ENCODE measurements around the gene UNC13B. TPM values are rescaled to one million over a fixed set of nuclear protein-coding genes. Genes with fewer than 3 reads are reported as not detected.

Gene UNC13B
- total and polyA plus RNA-seq, 2 experiments from 2014 or later: 8.7 to 52.1 TPM

DNA sequence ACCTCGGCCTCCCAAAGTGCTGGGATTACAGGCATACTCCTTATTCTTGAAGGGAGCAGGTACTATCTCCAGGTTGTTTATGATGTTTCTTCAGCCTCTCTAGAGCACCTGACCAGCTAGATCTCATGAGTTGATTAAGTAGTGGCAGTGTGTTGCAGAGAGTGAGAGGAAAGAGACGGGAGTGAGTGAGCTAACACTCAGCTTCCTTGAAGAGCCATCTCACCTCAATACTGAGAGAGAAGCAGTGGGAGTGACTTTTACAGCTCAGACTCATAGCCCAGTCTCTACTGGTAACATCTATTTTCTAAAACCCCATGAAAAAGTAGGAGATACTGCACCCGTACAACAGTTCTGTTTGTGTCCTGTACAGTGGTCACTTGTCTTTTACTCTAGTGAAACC lies 284.2 kb downstream of the UNC13B start (continued):
- TF ChIP-seq, protein P1, sequence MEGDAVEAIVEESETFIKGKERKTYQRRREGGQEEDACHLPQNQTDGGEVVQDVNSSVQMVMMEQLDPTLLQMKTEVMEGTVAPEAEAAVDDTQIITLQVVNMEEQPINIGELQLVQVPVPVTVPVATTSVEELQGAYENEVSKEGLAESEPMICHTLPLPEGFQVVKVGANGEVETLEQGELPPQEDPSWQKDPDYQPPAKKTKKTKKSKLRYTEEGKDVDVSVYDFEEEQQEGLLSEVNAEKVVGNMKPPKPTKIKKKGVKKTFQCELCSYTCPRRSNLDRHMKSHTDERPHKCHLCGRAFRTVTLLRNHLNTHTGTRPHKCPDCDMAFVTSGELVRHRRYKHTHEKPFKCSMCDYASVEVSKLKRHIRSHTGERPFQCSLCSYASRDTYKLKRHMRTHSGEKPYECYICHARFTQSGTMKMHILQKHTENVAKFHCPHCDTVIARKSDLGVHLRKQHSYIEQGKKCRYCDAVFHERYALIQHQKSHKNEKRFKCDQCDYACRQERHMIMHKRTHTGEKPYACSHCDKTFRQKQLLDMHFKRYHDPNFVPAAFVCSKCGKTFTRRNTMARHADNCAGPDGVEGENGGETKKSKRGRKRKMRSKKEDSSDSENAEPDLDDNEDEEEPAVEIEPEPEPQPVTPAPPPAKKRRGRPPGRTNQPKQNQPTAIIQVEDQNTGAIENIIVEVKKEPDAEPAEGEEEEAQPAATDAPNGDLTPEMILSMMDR (conservative IDR thresholded peaks at IDR 0.05; ENCODE audit: low read depth in 2 of 2): no peak
- no peak for TF ChIP-seq EZH2 (IDR thresholded peaks at IDR 0.05; ENCODE audit: low read depth, unreplicated experiment)

DNA sequence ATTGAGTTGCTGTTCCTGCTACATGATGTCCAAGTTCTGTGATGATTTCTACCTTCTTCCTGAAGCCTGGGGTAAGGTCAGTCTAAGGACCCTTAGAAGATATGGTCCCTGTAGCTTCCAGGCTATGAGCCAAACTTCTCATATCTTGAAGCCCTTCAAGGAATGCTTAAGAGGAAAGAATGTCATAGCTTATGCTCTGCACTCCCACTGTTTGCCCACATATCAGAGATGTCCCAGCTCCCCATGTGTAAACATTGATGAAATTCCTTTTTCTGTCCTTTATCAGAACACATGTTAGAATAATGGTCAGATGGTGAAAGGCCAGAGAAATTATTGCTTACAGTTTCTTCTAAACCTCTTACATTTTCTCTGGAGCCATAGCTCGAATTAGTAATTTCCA lies 286.7 kb downstream of the UNC13B start:
- Mint-ChIP-seq H3K27ac (no peak overlapping the region), H3K4me3 (no peak overlapping the region), H3K4me1 (peaks cover 3% of the 10 kb centered on the region), H3K27me3 (ENCODE audit: insufficient read depth, low read depth, poor library complexity) (no peaks in the 10 kb centered on the region), H3K36me3 (ENCODE audit: low read depth) (no peaks in the 10 kb centered on the region), H3K9me3 (no peaks in the 10 kb centered on the region)
- TF ChIP-seq, protein P2, sequence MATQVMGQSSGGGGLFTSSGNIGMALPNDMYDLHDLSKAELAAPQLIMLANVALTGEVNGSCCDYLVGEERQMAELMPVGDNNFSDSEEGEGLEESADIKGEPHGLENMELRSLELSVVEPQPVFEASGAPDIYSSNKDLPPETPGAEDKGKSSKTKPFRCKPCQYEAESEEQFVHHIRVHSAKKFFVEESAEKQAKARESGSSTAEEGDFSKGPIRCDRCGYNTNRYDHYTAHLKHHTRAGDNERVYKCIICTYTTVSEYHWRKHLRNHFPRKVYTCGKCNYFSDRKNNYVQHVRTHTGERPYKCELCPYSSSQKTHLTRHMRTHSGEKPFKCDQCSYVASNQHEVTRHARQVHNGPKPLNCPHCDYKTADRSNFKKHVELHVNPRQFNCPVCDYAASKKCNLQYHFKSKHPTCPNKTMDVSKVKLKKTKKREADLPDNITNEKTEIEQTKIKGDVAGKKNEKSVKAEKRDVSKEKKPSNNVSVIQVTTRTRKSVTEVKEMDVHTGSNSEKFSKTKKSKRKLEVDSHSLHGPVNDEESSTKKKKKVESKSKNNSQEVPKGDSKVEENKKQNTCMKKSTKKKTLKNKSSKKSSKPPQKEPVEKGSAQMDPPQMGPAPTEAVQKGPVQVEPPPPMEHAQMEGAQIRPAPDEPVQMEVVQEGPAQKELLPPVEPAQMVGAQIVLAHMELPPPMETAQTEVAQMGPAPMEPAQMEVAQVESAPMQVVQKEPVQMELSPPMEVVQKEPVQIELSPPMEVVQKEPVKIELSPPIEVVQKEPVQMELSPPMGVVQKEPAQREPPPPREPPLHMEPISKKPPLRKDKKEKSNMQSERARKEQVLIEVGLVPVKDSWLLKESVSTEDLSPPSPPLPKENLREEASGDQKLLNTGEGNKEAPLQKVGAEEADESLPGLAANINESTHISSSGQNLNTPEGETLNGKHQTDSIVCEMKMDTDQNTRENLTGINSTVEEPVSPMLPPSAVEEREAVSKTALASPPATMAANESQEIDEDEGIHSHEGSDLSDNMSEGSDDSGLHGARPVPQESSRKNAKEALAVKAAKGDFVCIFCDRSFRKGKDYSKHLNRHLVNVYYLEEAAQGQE (IDR thresholded peaks at IDR 0.05; ENCODE audit: unreplicated experiment): no peak
- TF ChIP-seq JUNB (IDR thresholded peaks at IDR 0.05; ENCODE audit: unreplicated experiment): no peak
- TF ChIP-seq ZNF331 (CRISPR knock-in tag; IDR thresholded peaks at IDR 0.05; ENCODE audit: low read depth): no peak
- no peak for TF ChIP-seq CREB1 (CRISPR knock-in tag; IDR thresholded peaks at IDR 0.05; ENCODE audit: low read depth)
- no peak for TF ChIP-seq EZH2 (IDR thresholded peaks at IDR 0.05; ENCODE audit: low read depth, unreplicated experiment)
- TF ChIP-seq ZNF114 (CRISPR knock-in tag; IDR thresholded peaks at IDR 0.05): no peak
- no peak for TF ChIP-seq STAT1 (IDR thresholded peaks at IDR 0.05; ENCODE audit: unreplicated experiment)
- no peak for TF ChIP-seq POLR2AphosphoS5 (IDR thresholded peaks at IDR 0.05; ENCODE audit: low read depth)
- TF ChIP-seq NANOG (IDR thresholded peaks at IDR 0.05; ENCODE audit: borderline replicate concordance): no peak
- TF ChIP-seq, protein P1 (conservative IDR thresholded peaks at IDR 0.05; ENCODE audit: low read depth in 2 of 2): no peak
- TF ChIP-seq, protein P3, sequence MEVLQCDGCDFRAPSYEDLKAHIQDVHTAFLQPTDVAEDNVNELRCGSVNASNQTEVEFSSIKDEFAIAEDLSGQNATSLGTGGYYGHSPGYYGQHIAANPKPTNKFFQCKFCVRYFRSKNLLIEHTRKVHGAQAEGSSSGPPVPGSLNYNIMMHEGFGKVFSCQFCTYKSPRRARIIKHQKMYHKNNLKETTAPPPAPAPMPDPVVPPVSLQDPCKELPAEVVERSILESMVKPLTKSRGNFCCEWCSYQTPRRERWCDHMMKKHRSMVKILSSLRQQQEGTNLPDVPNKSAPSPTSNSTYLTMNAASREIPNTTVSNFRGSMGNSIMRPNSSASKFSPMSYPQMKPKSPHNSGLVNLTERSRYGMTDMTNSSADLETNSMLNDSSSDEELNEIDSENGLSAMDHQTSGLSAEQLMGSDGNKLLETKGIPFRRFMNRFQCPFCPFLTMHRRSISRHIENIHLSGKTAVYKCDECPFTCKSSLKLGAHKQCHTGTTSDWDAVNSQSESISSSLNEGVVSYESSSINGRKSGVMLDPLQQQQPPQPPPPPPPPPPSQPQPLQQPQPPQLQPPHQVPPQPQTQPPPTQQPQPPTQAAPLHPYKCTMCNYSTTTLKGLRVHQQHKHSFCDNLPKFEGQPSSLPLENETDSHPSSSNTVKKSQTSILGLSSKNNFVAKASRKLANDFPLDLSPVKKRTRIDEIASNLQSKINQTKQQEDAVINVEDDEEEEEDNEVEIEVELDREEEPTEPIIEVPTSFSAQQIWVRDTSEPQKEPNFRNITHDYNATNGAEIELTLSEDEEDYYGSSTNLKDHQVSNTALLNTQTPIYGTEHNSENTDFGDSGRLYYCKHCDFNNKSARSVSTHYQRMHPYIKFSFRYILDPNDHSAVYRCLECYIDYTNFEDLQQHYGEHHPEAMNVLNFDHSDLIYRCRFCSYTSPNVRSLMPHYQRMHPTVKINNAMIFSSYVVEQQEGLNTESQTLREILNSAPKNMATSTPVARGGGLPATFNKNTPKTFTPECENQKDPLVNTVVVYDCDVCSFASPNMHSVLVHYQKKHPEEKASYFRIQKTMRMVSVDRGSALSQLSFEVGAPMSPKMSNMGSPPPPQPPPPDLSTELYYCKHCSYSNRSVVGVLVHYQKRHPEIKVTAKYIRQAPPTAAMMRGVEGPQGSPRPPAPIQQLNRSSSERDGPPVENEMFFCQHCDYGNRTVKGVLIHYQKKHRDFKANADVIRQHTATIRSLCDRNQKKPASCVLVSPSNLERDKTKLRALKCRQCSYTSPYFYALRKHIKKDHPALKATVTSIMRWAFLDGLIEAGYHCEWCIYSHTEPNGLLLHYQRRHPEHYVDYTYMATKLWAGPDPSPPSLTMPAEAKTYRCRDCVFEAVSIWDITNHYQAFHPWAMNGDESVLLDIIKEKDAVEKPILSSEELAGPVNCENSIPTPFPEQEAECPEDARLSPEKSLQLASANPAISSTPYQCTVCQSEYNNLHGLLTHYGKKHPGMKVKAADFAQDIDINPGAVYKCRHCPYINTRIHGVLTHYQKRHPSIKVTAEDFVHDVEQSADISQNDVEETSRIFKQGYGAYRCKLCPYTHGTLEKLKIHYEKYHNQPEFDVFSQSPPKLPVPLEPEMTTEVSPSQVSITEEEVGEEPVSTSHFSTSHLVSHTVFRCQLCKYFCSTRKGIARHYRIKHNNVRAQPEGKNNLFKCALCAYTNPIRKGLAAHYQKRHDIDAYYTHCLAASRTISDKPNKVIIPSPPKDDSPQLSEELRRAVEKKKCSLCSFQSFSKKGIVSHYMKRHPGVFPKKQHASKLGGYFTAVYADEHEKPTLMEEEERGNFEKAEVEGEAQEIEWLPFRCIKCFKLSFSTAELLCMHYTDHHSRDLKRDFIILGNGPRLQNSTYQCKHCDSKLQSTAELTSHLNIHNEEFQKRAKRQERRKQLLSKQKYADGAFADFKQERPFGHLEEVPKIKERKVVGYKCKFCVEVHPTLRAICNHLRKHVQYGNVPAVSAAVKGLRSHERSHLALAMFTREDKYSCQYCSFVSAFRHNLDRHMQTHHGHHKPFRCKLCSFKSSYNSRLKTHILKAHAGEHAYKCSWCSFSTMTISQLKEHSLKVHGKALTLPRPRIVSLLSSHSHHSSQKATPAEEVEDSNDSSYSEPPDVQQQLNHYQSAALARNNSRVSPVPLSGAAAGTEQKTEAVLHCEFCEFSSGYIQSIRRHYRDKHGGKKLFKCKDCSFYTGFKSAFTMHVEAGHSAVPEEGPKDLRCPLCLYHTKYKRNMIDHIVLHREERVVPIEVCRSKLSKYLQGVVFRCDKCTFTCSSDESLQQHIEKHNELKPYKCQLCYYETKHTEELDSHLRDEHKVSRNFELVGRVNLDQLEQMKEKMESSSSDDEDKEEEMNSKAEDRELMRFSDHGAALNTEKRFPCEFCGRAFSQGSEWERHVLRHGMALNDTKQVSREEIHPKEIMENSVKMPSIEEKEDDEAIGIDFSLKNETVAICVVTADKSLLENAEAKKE (CRISPR knock-in tag; IDR thresholded peaks at IDR 0.05): no peak
- no peak for TF ChIP-seq EZH2phosphoT487 (IDR thresholded peaks at IDR 0.05; ENCODE audit: unreplicated experiment)
- Histone ChIP-seq H3K4me3 (no peak overlapping the region), H4K20me1 (replicated peaks; ENCODE audit: insufficient read depth) (peaks cover 6% of the 10 kb centered on the region; the same call in 1 of the 2 replicates), H3K4me1 (ENCODE audit: insufficient read depth) (no peaks in the 10 kb centered on the region), H3K4me2 (no peak overlapping the region), H3K79me2 (replicated peaks; ENCODE audit: insufficient read depth) (no peaks in the 10 kb centered on the region), H3F3A (replicated peaks; ENCODE audit: low read depth) (no peaks in the 10 kb centered on the region), H2AFZ (no peak overlapping the region), H3K9me2 (ENCODE audit: insufficient read depth) (peaks cover 3% of the 10 kb centered on the region; the same call in 1 of the 2 replicates), H3K36me3 (ENCODE audit: insufficient read depth) (no peaks in the 10 kb centered on the region), H3K27me3 (ENCODE audit: insufficient read depth) (no peaks in the 10 kb centered on the region), H3K27ac (ENCODE audit: low read depth) (no peak overlapping the region)
- ATAC-seq (no peak), DNase-seq (ENCODE audit: low spot score) (no peak)
